BLaER1 treated with 17β-estradiol and CSF1 and Interleukin-3, amounts not matched to agents 10 nM and 100 nM (cell line): ENCODE data around the gene MCC.

Experiments
- H3K27ac ChIP-seq, 11 experiments: shearing (Covaris generic); formaldehyde crosslinking; 2 replicates each; pipeline ENCODE4 v1.8.1; 2022
- H3K27me3 ChIP-seq, 11 experiments: shearing (Covaris generic); formaldehyde crosslinking; 2 replicates each; pipeline ENCODE4 v1.8.1; 2022
- H3K36me3 ChIP-seq, 11 experiments: shearing (Covaris generic); formaldehyde crosslinking; 2 replicates each; pipeline ENCODE4 v1.8.1; 2022
- H3K4me1 ChIP-seq, 10 experiments: shearing (Covaris generic); formaldehyde crosslinking; 2 replicates each; pipeline ENCODE4 v1.8.1; 2022
- H3K4me2 ChIP-seq, 11 experiments: shearing (Covaris generic); formaldehyde crosslinking; 2 replicates each; pipeline ENCODE4 v1.8.1; 2022
- H3K4me3 ChIP-seq, 10 experiments: shearing (Covaris generic); formaldehyde crosslinking; 2 replicates each; pipeline ENCODE4 v1.8.1; 2022
- H3K9ac ChIP-seq, 11 experiments: shearing (Covaris generic); formaldehyde crosslinking; 2 replicates each; pipeline ENCODE4 v1.8.1; 2022
- H3K9me3 ChIP-seq, 11 experiments: shearing (Covaris generic); formaldehyde crosslinking; replicated peaks in 1 of 11; 2 replicates each; pipeline ENCODE4 v1.8.1; 2022
- H4K20me1 ChIP-seq, 11 experiments: shearing (Covaris generic); formaldehyde crosslinking; 2 replicates each; pipeline ENCODE4 v1.8.1; 2022
- Cebpa-rat ChIP-seq, 11 experiments: shearing (Covaris generic); IDR thresholded peaks; 2 replicates each; pipeline ENCODE4 v1.8.1; 2022

MCC gene

GRCh38 chr5:113027431-113027830, 460.8 kb downstream of the MCC start:
- TF ChIP-seq Cebpa-rat (IDR thresholded peaks at IDR 0.05) = no peak
- Histone ChIP-seq H3K27me3 (no peaks in the 10 kb centered on the region), H3K4me1 (peaks cover 7 to 13% (median 10%) of the 10 kb centered on the region in 10 experiments), H3K4me3 (no peak overlapping the region), H3K9me3 (no peaks in the 10 kb centered on the region), H3K9ac (no peak overlapping the region), H4K20me1 (no peaks in the 10 kb centered on the region; a peak in 2 of 22 replicates), H3K36me3 (peaks cover 22 to 64% (median 39%) of the 10 kb centered on the region in 11 experiments), H3K4me2 (no peak overlapping the region), H3K27ac (no peak overlapping the region)

- no peak for TF ChIP-seq Cebpa-rat (IDR thresholded peaks at IDR 0.05)
- Histone ChIP-seq H3K4me2 (no peak overlapping the region), H3K27ac (no peak overlapping the region), H3K4me3 (no peak overlapping the region), H3K9ac (no peak overlapping the region), H3K36me3 (peaks cover 22 to 64% (median 39%) of the 10 kb centered on the region in 11 experiments), H4K20me1 (no peaks in the 10 kb centered on the region; a peak in 2 of 22 replicates), H3K9me3 (no peaks in the 10 kb centered on the region), H3K27me3 (no peaks in the 10 kb centered on the region), H3K4me1 (peaks cover 11 to 18% (median 14%) of the 10 kb centered on the region in 10 experiments)
These were observed 461.2 kb downstream of the MCC start for GRCh38 chr5:113027015-113027414.

GRCh38 chr5:113026211-113026610, 462.0 kb downstream of the MCC start:
- Histone ChIP-seq H3K27ac (no peak overlapping the region), H3K36me3 (peaks cover 22 to 65% (median 40%) of the 10 kb centered on the region in 11 experiments), H3K4me2 (no peak overlapping the region)

GRCh38 chr5:113025596-113025995, 462.7 kb downstream of the MCC start:
- no peak for TF ChIP-seq Cebpa-rat (IDR thresholded peaks at IDR 0.05)
- H3K36me3 ChIP-seq = peaks cover 27 to 71% (median 45%) of the 10 kb centered on the region in 11 experiments
- no peak overlapping the region for H3K9ac ChIP-seq
- no peaks in the 10 kb centered on the region; a peak in 2 of 22 replicates for H4K20me1 ChIP-seq
- no peak overlapping the region for H3K4me3 ChIP-seq
- no peaks in the 10 kb centered on the region for H3K27me3 ChIP-seq
- no peaks in the 10 kb centered on the region for H3K9me3 ChIP-seq
- H3K4me2 ChIP-seq = no peak overlapping the region
- H3K4me1 ChIP-seq = peaks cover 23 to 31% (median 28%) of the 10 kb centered on the region in 10 experiments
- no peak overlapping the region for H3K27ac ChIP-seq

More at GRCh38 chr5:113026211-113026610, 462.0 kb downstream of the MCC start:
- H3K4me3 ChIP-seq = no peak overlapping the region
- H3K9ac ChIP-seq = no peak overlapping the region
- TF ChIP-seq Cebpa-rat (IDR thresholded peaks at IDR 0.05) = no peak
- no peaks in the 10 kb centered on the region for H3K9me3 ChIP-seq
- H3K4me1 ChIP-seq = peaks cover 18 to 26% (median 22%) of the 10 kb centered on the region in 10 experiments
- no peaks in the 10 kb centered on the region; a peak in 2 of 22 replicates for H4K20me1 ChIP-seq
- no peaks in the 10 kb centered on the region for H3K27me3 ChIP-seq

- Histone ChIP-seq H3K9ac (no peak overlapping the region), H3K4me3 (no peak overlapping the region), H3K4me2 (no peak overlapping the region), H3K4me1 (peaks cover 23 to 32% (median 30%) of the 10 kb centered on the region in 10 experiments), H3K27me3 (no peaks in the 10 kb centered on the region), H3K36me3 (peaks cover 40 to 82% (median 53%) of the 10 kb centered on the region in 11 experiments), H3K27ac (no peak overlapping the region), H3K9me3 (no peaks in the 10 kb centered on the region), H4K20me1 (peaks cover 0 to 7% (median 0%) of the 10 kb centered on the region in 11 experiments; a peak in 6 of 22 replicates)
- TF ChIP-seq Cebpa-rat (IDR thresholded peaks at IDR 0.05) = no peak
These were observed 464.1 kb downstream of the MCC start for GRCh38 chr5:113024076-113024697.

GRCh38 chr5:113022661-113023060, 465.6 kb downstream of the MCC start:
- H3K27me3 ChIP-seq = no peaks in the 10 kb centered on the region
- H3K27ac ChIP-seq = peak overlapping the region in 7 of 11 experiments; percentile 30 to 51 (median 37); a peak in 11 of 22 replicates
- no peaks in the 10 kb centered on the region for H3K9me3 ChIP-seq
- no peak overlapping the region for H3K4me3 ChIP-seq
- H3K4me2 ChIP-seq = peak overlapping the region; percentile 45 to 73 (median 65)
- no peak for TF ChIP-seq Cebpa-rat (IDR thresholded peaks at IDR 0.05)
- no peak overlapping the region for H3K9ac ChIP-seq
- H4K20me1 ChIP-seq = peaks cover 0 to 23% (median 0%) of the 10 kb centered on the region in 11 experiments; a peak in 7 of 22 replicates
- H3K4me1 ChIP-seq = peaks cover 23 to 32% (median 30%) of the 10 kb centered on the region in 10 experiments
- peaks cover 52 to 85% (median 61%) of the 10 kb centered on the region in 11 experiments for H3K36me3 ChIP-seq

- H3K27me3 ChIP-seq = no peaks in the 10 kb centered on the region
- peaks cover 59 to 85% (median 65%) of the 10 kb centered on the region in 11 experiments for H3K36me3 ChIP-seq
- no peak overlapping the region for H3K9ac ChIP-seq
- H4K20me1 ChIP-seq = peaks cover 0 to 38% (median 0%) of the 10 kb centered on the region in 11 experiments; a peak in 6 of 22 replicates
- H3K9me3 ChIP-seq = no peaks in the 10 kb centered on the region
- no peak for TF ChIP-seq Cebpa-rat (IDR thresholded peaks at IDR 0.05)
- peaks cover 23 to 35% (median 31%) of the 10 kb centered on the region in 10 experiments for H3K4me1 ChIP-seq
- no peak overlapping the region for H3K27ac ChIP-seq
- no peak overlapping the region for H3K4me3 ChIP-seq
- peak overlapping the region; percentile 12 to 73 (median 65); a peak in 14 of 22 replicates for H3K4me2 ChIP-seq
These were observed 467.6 kb downstream of the MCC start for GRCh38 chr5:113020461-113021273.

- Histone ChIP-seq H3K4me1 (peaks cover 22 to 33% (median 26%) of the 10 kb centered on the region in 10 experiments), H4K20me1 (peaks cover 0 to 58% (median 8%) of the 10 kb centered on the region in 11 experiments; a peak in 9 of 22 replicates), H3K27me3 (no peaks in the 10 kb centered on the region), H3K9me3 (no peaks in the 10 kb centered on the region), H3K36me3 (peaks cover 69 to 86% (median 80%) of the 10 kb centered on the region in 11 experiments), H3K4me3 (no peak overlapping the region), H3K9ac (no peak overlapping the region), H3K27ac (no peak overlapping the region), H3K4me2 (no peak overlapping the region)
- TF ChIP-seq Cebpa-rat (IDR thresholded peaks at IDR 0.05) = no peak
These were observed 470.2 kb downstream of the MCC start for GRCh38 chr5:113017881-113018635.
